ENCODE data around the gene MAPRE3. TPM values are rescaled to one million over a fixed set of nuclear protein-coding genes. Genes with fewer than 3 reads are reported as not detected.

MAPRE3 gene
- total RNA-seq, 1 donor from 2014 or later: 4.1 TPM

DNA sequence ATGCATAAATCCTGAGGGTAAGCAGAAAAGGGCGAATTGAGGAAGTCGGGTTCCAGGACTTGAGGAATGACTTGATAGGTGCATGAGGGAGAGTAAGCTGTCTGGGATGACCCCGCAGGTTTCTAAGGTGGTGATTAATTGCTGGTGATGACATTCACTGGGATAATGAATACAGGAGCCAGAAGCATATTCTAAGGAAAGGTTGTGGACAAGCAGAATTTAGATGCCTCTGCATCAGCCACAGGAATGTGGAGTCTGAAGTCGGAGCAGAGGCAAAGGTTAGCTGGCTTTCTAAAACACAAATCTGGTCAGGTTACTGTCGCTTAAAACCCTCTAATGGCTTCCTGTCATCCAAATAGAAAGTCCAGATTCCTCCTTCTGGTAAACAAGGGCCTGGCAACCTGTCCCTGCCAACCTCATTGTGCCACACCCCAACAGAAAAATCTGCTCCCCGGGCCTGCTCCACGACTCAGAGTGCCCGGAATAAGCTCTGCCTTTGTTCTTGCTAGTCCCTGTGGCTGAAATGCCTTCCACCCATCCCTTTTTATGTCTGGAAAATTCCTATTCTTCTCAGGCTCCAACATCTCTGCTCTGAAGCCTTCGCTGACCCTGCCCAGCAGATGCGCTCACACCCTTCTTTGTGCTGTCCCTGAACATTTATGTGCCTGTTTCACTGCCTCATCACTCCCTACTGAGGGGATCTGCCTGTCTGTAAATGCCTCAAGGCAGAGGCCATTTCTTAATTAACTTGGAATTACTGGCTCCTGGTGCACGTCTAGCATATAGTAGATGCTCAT is 51.0 kb downstream of the MAPRE3 start:
- Mint-ChIP-seq H3K27me3 (ENCODE audit: unreplicated experiment) (peaks cover 4% of the 10 kb centered on the region), H3K9me3 (ENCODE audit: unreplicated experiment) (no peaks in the 10 kb centered on the region)
- no peak for DNase-seq (ENCODE audit: low spot score)

GRCh38 chr2:27023740-27024139 is 53.3 kb downstream of the MAPRE3 start:
- no peaks in the 10 kb centered on the region for H3K4me1 Mint-ChIP-seq (ENCODE audit: unreplicated experiment)

More for the DNA sequence above, 51.0 kb downstream of the MAPRE3 start:
- TF ChIP-seq, protein P1, sequence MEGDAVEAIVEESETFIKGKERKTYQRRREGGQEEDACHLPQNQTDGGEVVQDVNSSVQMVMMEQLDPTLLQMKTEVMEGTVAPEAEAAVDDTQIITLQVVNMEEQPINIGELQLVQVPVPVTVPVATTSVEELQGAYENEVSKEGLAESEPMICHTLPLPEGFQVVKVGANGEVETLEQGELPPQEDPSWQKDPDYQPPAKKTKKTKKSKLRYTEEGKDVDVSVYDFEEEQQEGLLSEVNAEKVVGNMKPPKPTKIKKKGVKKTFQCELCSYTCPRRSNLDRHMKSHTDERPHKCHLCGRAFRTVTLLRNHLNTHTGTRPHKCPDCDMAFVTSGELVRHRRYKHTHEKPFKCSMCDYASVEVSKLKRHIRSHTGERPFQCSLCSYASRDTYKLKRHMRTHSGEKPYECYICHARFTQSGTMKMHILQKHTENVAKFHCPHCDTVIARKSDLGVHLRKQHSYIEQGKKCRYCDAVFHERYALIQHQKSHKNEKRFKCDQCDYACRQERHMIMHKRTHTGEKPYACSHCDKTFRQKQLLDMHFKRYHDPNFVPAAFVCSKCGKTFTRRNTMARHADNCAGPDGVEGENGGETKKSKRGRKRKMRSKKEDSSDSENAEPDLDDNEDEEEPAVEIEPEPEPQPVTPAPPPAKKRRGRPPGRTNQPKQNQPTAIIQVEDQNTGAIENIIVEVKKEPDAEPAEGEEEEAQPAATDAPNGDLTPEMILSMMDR (IDR thresholded peaks at IDR 0.05; ENCODE audit: unreplicated experiment): no peak
- no peak overlapping the region for H3K4me3 Mint-ChIP-seq (ENCODE audit: unreplicated experiment)
- H3K27ac Mint-ChIP-seq (ENCODE audit: unreplicated experiment): no peak overlapping the region
- no peaks in the 10 kb centered on the region for H3K4me1 Mint-ChIP-seq (ENCODE audit: unreplicated experiment)
- peaks cover 11% of the 10 kb centered on the region for H3K36me3 Mint-ChIP-seq (ENCODE audit: low read depth, unreplicated experiment)

DNA sequence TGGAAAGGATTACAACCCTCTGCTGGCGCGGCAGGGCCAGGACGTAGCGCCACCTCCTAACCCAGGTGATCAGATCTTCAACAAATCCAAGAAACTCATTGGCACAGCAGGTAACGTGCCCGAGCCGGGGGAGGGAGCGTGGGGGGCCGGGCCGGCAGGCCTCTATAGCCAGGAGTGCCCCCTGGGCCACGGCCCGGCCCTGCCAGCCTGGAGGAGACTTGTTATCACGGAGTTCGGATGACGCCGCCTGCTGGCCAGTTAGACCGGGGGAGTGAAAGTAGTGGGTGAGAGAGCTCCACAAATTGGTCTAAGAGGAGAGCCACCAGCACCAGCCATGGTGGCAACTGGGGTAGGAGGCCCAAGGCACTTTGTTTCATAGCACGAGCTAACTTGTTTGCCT is 53.8 kb downstream of the MAPRE3 start:
- peaks cover 10% of the 10 kb centered on the region for H3K27me3 Mint-ChIP-seq (ENCODE audit: unreplicated experiment)
- H3K4me3 Mint-ChIP-seq (ENCODE audit: unreplicated experiment): peak overlapping the region; percentile 73
- H3K9me3 Mint-ChIP-seq (ENCODE audit: unreplicated experiment): no peaks in the 10 kb centered on the region
- DNase-seq (ENCODE audit: low spot score): peak; percentile 67
- H3K4me1 Mint-ChIP-seq (ENCODE audit: unreplicated experiment): no peaks in the 10 kb centered on the region
- H3K27ac Mint-ChIP-seq (ENCODE audit: unreplicated experiment): no peak overlapping the region
- TF ChIP-seq, protein P1 (IDR thresholded peaks at IDR 0.05; ENCODE audit: unreplicated experiment): peak; percentile 56
- H3K36me3 Mint-ChIP-seq (ENCODE audit: low read depth, unreplicated experiment): peaks cover 8% of the 10 kb centered on the region

More at GRCh38 chr2:27023740-27024139, 53.3 kb downstream of the MAPRE3 start:
- Mint-ChIP-seq H3K27ac (ENCODE audit: unreplicated experiment) (no peak overlapping the region), H3K36me3 (ENCODE audit: low read depth, unreplicated experiment) (peaks cover 8% of the 10 kb centered on the region), H3K27me3 (ENCODE audit: unreplicated experiment) (peaks cover 10% of the 10 kb centered on the region), H3K9me3 (ENCODE audit: unreplicated experiment) (no peaks in the 10 kb centered on the region), H3K4me3 (ENCODE audit: unreplicated experiment) (peak overlapping the region; percentile 73)
- DNase-seq (ENCODE audit: low spot score): no peak
- TF ChIP-seq, protein P1 (IDR thresholded peaks at IDR 0.05; ENCODE audit: unreplicated experiment): no peak

DNA sequence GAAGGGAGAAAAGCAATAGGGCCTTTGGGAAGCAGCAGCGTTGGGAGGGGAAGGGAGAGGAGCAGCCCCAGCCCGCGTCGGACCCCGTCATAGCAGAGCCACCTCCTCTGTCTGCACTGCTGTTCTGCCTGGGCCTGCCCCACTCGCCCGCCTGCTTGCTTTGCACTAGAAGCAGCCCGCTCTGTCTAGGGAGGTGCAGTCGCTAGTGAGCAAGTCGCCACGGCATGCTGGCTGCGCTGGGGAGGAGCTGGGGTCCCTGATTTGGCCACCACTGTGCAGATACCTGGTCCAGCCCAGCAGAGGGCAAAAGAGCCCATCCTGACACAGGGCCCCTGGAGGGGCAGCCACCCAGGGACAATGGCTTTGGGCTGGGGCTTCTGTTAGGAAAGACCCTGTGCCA is 54.4 kb downstream of the MAPRE3 start:
- no peaks in the 10 kb centered on the region for H3K4me1 Mint-ChIP-seq (ENCODE audit: unreplicated experiment)
- no peaks in the 10 kb centered on the region for H3K9me3 Mint-ChIP-seq (ENCODE audit: unreplicated experiment)
- no peak for DNase-seq (ENCODE audit: low spot score)
- H3K4me3 Mint-ChIP-seq (ENCODE audit: unreplicated experiment): no peak overlapping the region
- TF ChIP-seq, protein P1 (IDR thresholded peaks at IDR 0.05; ENCODE audit: unreplicated experiment): no peak
- H3K27ac Mint-ChIP-seq (ENCODE audit: unreplicated experiment): no peak overlapping the region
- H3K36me3 Mint-ChIP-seq (ENCODE audit: low read depth, unreplicated experiment): peaks cover 8% of the 10 kb centered on the region
- H3K27me3 Mint-ChIP-seq (ENCODE audit: unreplicated experiment): peaks cover 10% of the 10 kb centered on the region

DNA sequence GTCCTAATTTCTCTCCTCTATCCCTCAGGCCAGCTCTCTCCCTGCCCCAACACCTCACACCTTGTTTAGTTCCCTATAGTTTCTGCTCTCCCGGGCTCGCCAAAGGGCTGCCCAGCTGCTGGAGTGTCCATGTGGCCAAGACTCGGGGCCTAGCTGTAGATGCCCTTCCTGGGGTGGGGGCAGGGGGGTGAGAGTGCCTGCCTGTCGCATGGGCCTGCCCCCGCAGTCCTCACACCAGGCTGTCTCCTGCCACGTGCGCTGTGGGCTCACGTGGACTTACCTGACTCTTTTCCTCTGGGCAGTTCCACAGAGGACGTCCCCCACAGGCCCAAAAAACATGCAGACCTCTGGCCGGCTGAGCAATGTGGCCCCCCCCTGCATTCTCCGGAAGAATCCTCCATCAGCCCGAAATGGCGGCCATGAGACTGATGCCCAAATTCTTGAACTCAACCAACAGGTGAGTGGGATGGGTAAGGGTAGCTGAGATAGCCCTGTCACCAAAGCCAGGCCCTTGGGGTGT is 54.9 kb downstream of the MAPRE3 start:
- Mint-ChIP-seq H3K36me3 (ENCODE audit: low read depth, unreplicated experiment) (peaks cover 8% of the 10 kb centered on the region), H3K9me3 (ENCODE audit: unreplicated experiment) (no peaks in the 10 kb centered on the region), H3K27ac (ENCODE audit: unreplicated experiment) (no peak overlapping the region), H3K27me3 (ENCODE audit: unreplicated experiment) (peaks cover 10% of the 10 kb centered on the region), H3K4me3 (ENCODE audit: unreplicated experiment) (no peak overlapping the region), H3K4me1 (ENCODE audit: unreplicated experiment) (no peaks in the 10 kb centered on the region)
- TF ChIP-seq, protein P1 (IDR thresholded peaks at IDR 0.05; ENCODE audit: unreplicated experiment): no peak
- DNase-seq (ENCODE audit: low spot score): no peak
